ENCODE measurements around the gene ANXA2.
A peak's percentile ranks its signal among the peaks of the same experiment; 100 is the strongest.

The ANXA2 gene

GRCh38 chr15:60399931-60400330 lies 2.1 kb upstream of the ANXA2 start:
- Histone ChIP-seq H3K79me1 (ENCODE audit: low read depth, low read length) (no peaks in the 10 kb centered on the region), H3K9me3 (replicated peaks in 1 of 2; ENCODE audit: control insufficient read depth in 2 of 2, insufficient read depth in 1 of 2, low read depth in 1 of 2, low read length in 2 of 2) (no peaks in the 10 kb centered on the region), H4K91ac (ENCODE audit: low read depth, low read length, poor library complexity) (no peak overlapping the region), H3K23ac (ENCODE audit: low read depth, low read length, poor library complexity) (no peak overlapping the region), H3K27ac (replicated peaks; ENCODE audit: low read length) (no peak overlapping the region), H3K36me3 (replicated peaks in 1 of 2; ENCODE audit: control insufficient read depth in 2 of 2, insufficient read depth in 2 of 2, low read length in 2 of 2) (no peaks in the 10 kb centered on the region), H3K9ac (ENCODE audit: low read depth, low read length, poor library complexity) (no peak overlapping the region), H2AFZ (ENCODE audit: low read length) (peak overlapping the region; percentile 67), H3K4ac (ENCODE audit: low read length) (no peak overlapping the region), H2BK15ac (ENCODE audit: low read length) (no peak overlapping the region), H4K8ac (ENCODE audit: low read depth, low read length) (no peak overlapping the region), H2BK120ac (ENCODE audit: low read depth, low read length) (no peak overlapping the region), H3K14ac (ENCODE audit: low read length) (no peak overlapping the region), H3K18ac (ENCODE audit: low read length) (no peak overlapping the region), H2BK12ac (ENCODE audit: low read length) (no peak overlapping the region), H2AK5ac (ENCODE audit: low read depth, low read length) (no peak overlapping the region), H3K4me3 (ENCODE audit: low read length in 2 of 2) (no peak overlapping the region), H3K4me2 (ENCODE audit: insufficient read depth, low read length, poor library complexity, severe bottlenecking) (no peak overlapping the region), H3K4me1 (ENCODE audit: control insufficient read depth in 2 of 2, insufficient read depth in 1 of 2, low read depth in 1 of 2, low read length in 2 of 2) (peaks cover 15 to 18% of the 10 kb centered on the region in 2 donors), H3K27me3 (ENCODE audit: control insufficient read depth in 3 of 3, insufficient read depth in 3 of 3, low read depth in 1 of 3, low read length in 3 of 3) (peaks cover 0 to 10% (median 0%) of the 10 kb centered on the region in 3 experiments), H2BK5ac (ENCODE audit: low read length) (no peak overlapping the region)
- no peak for DNase-seq (ENCODE audit: low spot score)
- no CpG with 5 or more reads among the region's 1 CpG for WGBS, 2 donors (ENCODE audit: extremely low coverage in 2 of 2, insufficient read length in 2 of 2, insufficient replicate concordance in 1 of 2)

- no peak overlapping the region for H3K4me3 ChIP-seq (ENCODE audit: low read length in 2 of 2)
Observed at GRCh38 chr15:60399246-60399915, 1.6 kb upstream of the ANXA2 start.

DNA sequence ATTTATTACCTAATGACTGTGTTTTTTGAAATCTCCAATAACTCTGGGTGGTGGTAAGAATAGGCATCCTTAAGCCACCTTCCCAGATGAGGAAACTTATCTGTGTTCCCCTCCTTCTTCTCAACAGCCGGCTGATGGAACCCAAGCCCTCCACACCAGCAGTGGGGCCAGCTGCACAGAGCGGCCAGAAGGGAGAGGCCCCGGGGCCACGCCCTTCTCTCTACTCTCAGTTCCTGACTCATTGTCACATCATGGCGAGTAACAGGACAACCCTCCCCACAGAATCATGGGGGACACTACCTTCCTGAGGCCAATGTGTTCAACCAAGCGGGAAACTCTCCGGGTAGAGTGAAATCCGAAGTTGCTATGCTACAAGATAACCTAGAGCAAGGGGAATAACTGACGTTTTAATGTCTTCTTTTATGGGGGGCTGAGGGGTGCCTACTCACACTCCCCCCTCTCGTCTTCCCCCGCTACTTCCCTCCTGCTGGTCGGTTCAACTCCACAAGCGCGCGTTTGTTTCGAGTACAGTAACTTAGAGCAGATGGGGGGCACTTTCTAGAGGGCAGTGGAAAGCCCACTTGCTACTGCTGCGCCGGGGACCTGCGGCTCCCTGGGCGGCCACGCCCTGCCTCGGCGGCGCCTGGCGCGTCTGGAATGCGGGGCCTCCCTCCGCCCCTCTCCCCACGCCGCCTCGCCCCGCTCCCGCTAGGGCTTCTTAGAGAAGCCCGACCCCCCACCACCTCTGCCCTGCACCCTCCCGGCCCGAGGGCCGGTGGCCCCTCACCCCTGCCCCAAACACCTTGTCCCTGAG lies 621 bp downstream of the ANXA2 start:
- H3K4me2 ChIP-seq (ENCODE audit: insufficient read depth, low read length, poor library complexity, severe bottlenecking): peak overlapping the region; percentile 84
- H3K4me1 ChIP-seq (ENCODE audit: control insufficient read depth in 2 of 2, insufficient read depth in 1 of 2, low read depth in 1 of 2, low read length in 2 of 2): peaks cover 26 to 28% of the 10 kb centered on the region in 2 donors
- peak overlapping the region; percentile 92 for H3K23ac ChIP-seq (ENCODE audit: low read depth, low read length, poor library complexity)
- no peak overlapping the region for H2BK120ac ChIP-seq (ENCODE audit: low read depth, low read length)
- H2BK15ac ChIP-seq (ENCODE audit: low read length): peak overlapping the region; percentile 60
- H3K4me3 ChIP-seq (ENCODE audit: low read length in 2 of 2): peak overlapping the region in 1 of 2 donors; percentile 86
- H2AFZ ChIP-seq (ENCODE audit: low read length): no peak overlapping the region
- H3K9me3 ChIP-seq (replicated peaks in 1 of 2; ENCODE audit: control insufficient read depth in 2 of 2, insufficient read depth in 1 of 2, low read depth in 1 of 2, low read length in 2 of 2): no peaks in the 10 kb centered on the region
- no peak overlapping the region for H4K8ac ChIP-seq (ENCODE audit: low read depth, low read length)
- no peak overlapping the region for H3K4ac ChIP-seq (ENCODE audit: low read length)
- H3K27me3 ChIP-seq (ENCODE audit: control insufficient read depth in 3 of 3, insufficient read depth in 3 of 3, low read depth in 1 of 3, low read length in 3 of 3): peaks cover 0 to 13% (median 0%) of the 10 kb centered on the region in 3 experiments
- H2BK5ac ChIP-seq (ENCODE audit: low read length): peak overlapping the region; percentile 14
- H3K79me1 ChIP-seq (ENCODE audit: low read depth, low read length): no peaks in the 10 kb centered on the region
- peak overlapping the region; percentile 74 for H3K9ac ChIP-seq (ENCODE audit: low read depth, low read length, poor library complexity)
- no peaks in the 10 kb centered on the region for H3K36me3 ChIP-seq (replicated peaks in 1 of 2; ENCODE audit: control insufficient read depth in 2 of 2, insufficient read depth in 2 of 2, low read length in 2 of 2)
- H3K18ac ChIP-seq (ENCODE audit: low read length): peak overlapping the region; percentile 96
- H3K27ac ChIP-seq (replicated peaks; ENCODE audit: low read length): no peak overlapping the region
- peak overlapping the region; percentile 73 for H2AK5ac ChIP-seq (ENCODE audit: low read depth, low read length)
- DNase-seq (ENCODE audit: low spot score): no peak
- no peak overlapping the region for H4K91ac ChIP-seq (ENCODE audit: low read depth, low read length, poor library complexity)
- H3K14ac ChIP-seq (ENCODE audit: low read length): no peak overlapping the region
- peak overlapping the region; percentile 64 for H2BK12ac ChIP-seq (ENCODE audit: low read length)
- WGBS, 2 donors (ENCODE audit: extremely low coverage in 2 of 2, insufficient read length in 2 of 2, insufficient replicate concordance in 1 of 2): no CpG with 5 or more reads among the region's 37 CpGs

More at GRCh38 chr15:60399246-60399915, 1.6 kb upstream of the ANXA2 start:
- H3K27me3 ChIP-seq (ENCODE audit: control insufficient read depth in 3 of 3, insufficient read depth in 3 of 3, low read depth in 1 of 3, low read length in 3 of 3): peaks cover 0 to 10% (median 0%) of the 10 kb centered on the region in 3 experiments
- H2BK5ac ChIP-seq (ENCODE audit: low read length): no peak overlapping the region
- H2BK12ac ChIP-seq (ENCODE audit: low read length): no peak overlapping the region
- DNase-seq (ENCODE audit: low spot score): no peak
- H3K4me1 ChIP-seq (ENCODE audit: control insufficient read depth in 2 of 2, insufficient read depth in 1 of 2, low read depth in 1 of 2, low read length in 2 of 2): peaks cover 17 to 19% of the 10 kb centered on the region in 2 donors
- no peak overlapping the region for H3K9ac ChIP-seq (ENCODE audit: low read depth, low read length, poor library complexity)
- no peak overlapping the region for H4K91ac ChIP-seq (ENCODE audit: low read depth, low read length, poor library complexity)
- peak overlapping the region; percentile 84 for H3K4me2 ChIP-seq (ENCODE audit: insufficient read depth, low read length, poor library complexity, severe bottlenecking)
- H2BK15ac ChIP-seq (ENCODE audit: low read length): no peak overlapping the region
- H3K14ac ChIP-seq (ENCODE audit: low read length): no peak overlapping the region
- no peak overlapping the region for H3K27ac ChIP-seq (replicated peaks; ENCODE audit: low read length)
- H2AFZ ChIP-seq (ENCODE audit: low read length): peak overlapping the region; percentile 67
- H3K9me3 ChIP-seq (replicated peaks in 1 of 2; ENCODE audit: control insufficient read depth in 2 of 2, insufficient read depth in 1 of 2, low read depth in 1 of 2, low read length in 2 of 2): no peaks in the 10 kb centered on the region
- WGBS, 2 donors (ENCODE audit: extremely low coverage in 2 of 2, insufficient read length in 2 of 2, insufficient replicate concordance in 1 of 2): no CpG with 5 or more reads among the region's 21 CpGs
- H3K18ac ChIP-seq (ENCODE audit: low read length): no peak overlapping the region
- H4K8ac ChIP-seq (ENCODE audit: low read depth, low read length): no peak overlapping the region
- H3K79me1 ChIP-seq (ENCODE audit: low read depth, low read length): no peaks in the 10 kb centered on the region
- no peak overlapping the region for H2BK120ac ChIP-seq (ENCODE audit: low read depth, low read length)
- H3K23ac ChIP-seq (ENCODE audit: low read depth, low read length, poor library complexity): no peak overlapping the region
- no peaks in the 10 kb centered on the region for H3K36me3 ChIP-seq (replicated peaks in 1 of 2; ENCODE audit: control insufficient read depth in 2 of 2, insufficient read depth in 2 of 2, low read length in 2 of 2)
- H2AK5ac ChIP-seq (ENCODE audit: low read depth, low read length): no peak overlapping the region
- no peak overlapping the region for H3K4ac ChIP-seq (ENCODE audit: low read length)

DNA sequence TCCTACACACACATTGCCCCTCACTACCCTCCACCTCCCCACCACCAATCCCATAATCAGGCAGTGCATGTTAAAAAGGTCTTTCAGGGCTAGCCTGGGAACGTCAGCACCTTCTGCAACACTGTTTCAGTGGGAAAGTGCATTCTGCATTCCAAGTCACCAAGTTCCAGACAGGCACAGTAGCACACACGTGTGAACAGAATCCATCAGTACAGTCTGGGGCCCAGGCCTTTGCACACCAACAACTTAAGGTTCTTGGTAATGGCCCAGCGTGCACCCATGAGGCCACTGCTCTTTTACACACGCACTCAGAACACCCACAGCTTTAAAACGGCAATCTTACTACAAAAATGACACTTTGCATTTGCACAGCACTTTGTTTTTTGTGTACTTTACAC lies 1.2 kb downstream of the ANXA2 start:
- no peak overlapping the region for H3K27ac ChIP-seq (replicated peaks; ENCODE audit: low read length)
- no CpG with 5 or more reads among the region's 5 CpGs for WGBS, 2 donors (ENCODE audit: extremely low coverage in 2 of 2, insufficient read length in 2 of 2, insufficient replicate concordance in 1 of 2)
- H3K9me3 ChIP-seq (replicated peaks in 1 of 2; ENCODE audit: control insufficient read depth in 2 of 2, insufficient read depth in 1 of 2, low read depth in 1 of 2, low read length in 2 of 2): no peaks in the 10 kb centered on the region
- peak overlapping the region in 1 of 2 donors; percentile 19 for H3K4me3 ChIP-seq (ENCODE audit: low read length in 2 of 2)
- no peaks in the 10 kb centered on the region for H3K79me1 ChIP-seq (ENCODE audit: low read depth, low read length)
- H3K23ac ChIP-seq (ENCODE audit: low read depth, low read length, poor library complexity): no peak overlapping the region
- no peak overlapping the region for H2AK5ac ChIP-seq (ENCODE audit: low read depth, low read length)
- H3K14ac ChIP-seq (ENCODE audit: low read length): no peak overlapping the region
- H2BK120ac ChIP-seq (ENCODE audit: low read depth, low read length): no peak overlapping the region
- H3K4me1 ChIP-seq (ENCODE audit: control insufficient read depth in 2 of 2, insufficient read depth in 1 of 2, low read depth in 1 of 2, low read length in 2 of 2): peaks cover 29 to 32% of the 10 kb centered on the region in 2 donors
- H3K36me3 ChIP-seq (replicated peaks in 1 of 2; ENCODE audit: control insufficient read depth in 2 of 2, insufficient read depth in 2 of 2, low read length in 2 of 2): no peaks in the 10 kb centered on the region
- no peak overlapping the region for H3K4ac ChIP-seq (ENCODE audit: low read length)
- no peak overlapping the region for H2AFZ ChIP-seq (ENCODE audit: low read length)
- no peak overlapping the region for H2BK15ac ChIP-seq (ENCODE audit: low read length)
- H3K27me3 ChIP-seq (ENCODE audit: control insufficient read depth in 3 of 3, insufficient read depth in 3 of 3, low read depth in 1 of 3, low read length in 3 of 3): peaks cover 0 to 13% (median 0%) of the 10 kb centered on the region in 3 experiments
- no peak overlapping the region for H3K18ac ChIP-seq (ENCODE audit: low read length)
- no peak overlapping the region for H4K8ac ChIP-seq (ENCODE audit: low read depth, low read length)
- H3K4me2 ChIP-seq (ENCODE audit: insufficient read depth, low read length, poor library complexity, severe bottlenecking): no peak overlapping the region
- no peak overlapping the region for H2BK5ac ChIP-seq (ENCODE audit: low read length)
- no peak overlapping the region for H4K91ac ChIP-seq (ENCODE audit: low read depth, low read length, poor library complexity)
- H3K9ac ChIP-seq (ENCODE audit: low read depth, low read length, poor library complexity): no peak overlapping the region
- H2BK12ac ChIP-seq (ENCODE audit: low read length): no peak overlapping the region
- DNase-seq (ENCODE audit: low spot score): no peak

Measured in neuronal stem cell (in vitro differentiated cells).